K562 (cell line): ENCODE data around the gene ANAPC10. TPM values are rescaled to one million over a fixed set of nuclear protein-coding genes. Genes with fewer than 3 reads are reported as not detected.
A peak's percentile ranks its signal among the peaks of the same experiment; 100 is the strongest.

Experiments used
- CTBP1 ChIP-seq: fragments of 450-650 bp; IDR thresholded peaks from 2 replicates; pipeline ENCODE4 v1.6.1; 2016; ENCODE audit warnings: borderline replicate concordance
- FOXK1 ChIP-seq: sonication (generic); formaldehyde crosslinking; IDR thresholded peaks from 2 replicates; pipeline ENCODE4 v1.8.0; 2022; ENCODE audit warnings: missing genetic modification reagents, mild to moderate bottlenecking, borderline replicate concordance
- FOXP4 ChIP-seq: sonication (generic); formaldehyde crosslinking; IDR thresholded peaks from 2 replicates; pipeline ENCODE4 v1.8.0; 2022; ENCODE audit warnings: mild to moderate bottlenecking, missing genetic modification reagents, borderline replicate concordance
- KAT7 ChIP-seq: sonication (generic); formaldehyde crosslinking; IDR thresholded peaks from 2 replicates; pipeline ENCODE4 v1.8.0; 2022; ENCODE audit warnings: missing genetic modification reagents, mild to moderate bottlenecking, borderline replicate concordance
- KDM4B ChIP-seq, 2 experiments: fragments of 450-650 bp in 1 of 2; sonication (generic) in 1 of 2; IDR thresholded peaks; 2 replicates each; pipeline ENCODE4 v1.6.1; 2016 to 2017; ENCODE audit warnings: borderline replicate concordance in 2 of 2, antibody characterized with exemption in 1 of 2, low read depth in 1 of 2, mild to moderate bottlenecking in 1 of 2
- NRF1 ChIP-seq, 2 experiments: fragments of 450-650 bp; IDR thresholded peaks in 1 of 2; conservative IDR thresholded peaks in 1 of 2; 2 replicates each; pipeline ENCODE4 v1.6.1; 2014; ENCODE audit warnings: mild to moderate bottlenecking in 2 of 2
- POLR2B ChIP-seq: fragments of 450-650 bp; IDR thresholded peaks from 2 replicates; pipeline ENCODE4 v1.6.1; 2018; ENCODE audit warnings: low read depth; ENCODE audit not compliant: partially characterized antibody
- RBM39 ChIP-seq: fragments of 200-400 bp; formaldehyde crosslinking; optimal IDR thresholded peaks from 2 replicates; pipeline ENCODE3; 2018; ENCODE audit warnings: low read depth, low read length
- SOX6 ChIP-seq: fragments of 450-650 bp; IDR thresholded peaks from 2 replicates; pipeline ENCODE4 v1.6.1; 2014; ENCODE audit warnings: mild to moderate bottlenecking
- TCF15 ChIP-seq: fragments of 250-450 bp; sonication (Bioruptor Pico); IDR thresholded peaks from 2 replicates; pipeline ENCODE4 v1.8.0; 2022; ENCODE audit warnings: moderate library complexity, mild to moderate bottlenecking, inconsistent platforms
- TCF7L2 ChIP-seq: fragments of 150-350 bp; IDR thresholded peaks from 2 replicates; pipeline ENCODE4 v1.6.1; 2016; ENCODE audit warnings: low read depth, mild to moderate bottlenecking, low read length, moderate library complexity
- TRIM25 ChIP-seq: fragments of 450-650 bp; IDR thresholded peaks from 2 replicates; pipeline ENCODE4 v1.7.0; 2016; ENCODE audit warnings: borderline replicate concordance
- ZNF512 ChIP-seq: IDR thresholded peaks from 2 replicates; pipeline ENCODE4 v1.6.1; 2016; ENCODE audit warnings: missing genetic modification characterization, missing compliant biosample characterization
- polyA plus RNA-seq, 8 experiments: library from polyadenylated mRNA; depleted of rRNA in 4 of 8; stranded (reverse) in 5 of 8; unstranded in 3 of 8; fragments of >200 nt; fragmentation: Nextera tagmentation in 2 of 8; fragmentation: Illumina TruSeq in 1 of 8; extraction: Ambion mirVana in 2 of 8; extraction: Trizol in 1 of 8; gene quantifications; 2 replicates each; pipeline versions ENCODE4 v1.2.1 to v1.2.3, GENCODE V29; 2011 to 2014; ENCODE audit warnings: inconsistent platforms in 1 of 8, missing spikeins in 1 of 8
- total RNA-seq, 7 experiments: library from RNA; depleted of rRNA in 6 of 7; stranded (reverse); fragments of >200 nt in 6 of 7; fragmentation: Illumina TruSeq in 2 of 7; extraction: Trizol in 2 of 7; gene quantifications; 2 replicates each; pipeline versions ENCODE4 v1.2.1 to v1.2.3, GENCODE V29; 2011 to 2021; ENCODE audit warnings: low replicate concordance in 1 of 7

The ANAPC10 gene
- total and polyA plus RNA-seq, 9 of the 15 experiments (the other 6 are each of a cell fraction or from before 2014, with no cell fraction given): 31.0 to 96.2 (median 60.3) TPM

GRCh38 chr4:145097821-145098674, at the start of gene ANAPC10, which contains the start of gene ABCE1 (continued):
- no peak for TF ChIP-seq TRIM25
- TF ChIP-seq FOXP4: no peak
- no peak for TF ChIP-seq FOXK1
- TF ChIP-seq TCF7L2: no peak
- no peak for TF ChIP-seq TCF15 (CRISPR knock-in tag)
- TF ChIP-seq KDM4B (IDR thresholded peaks at IDR 0.05; ENCODE audit: borderline replicate concordance in 2 of 2, low read depth in 1 of 2): no peak; a peak in 1 of 4 replicates
- TF ChIP-seq RBM39: no peak
- TF ChIP-seq CTBP1: peak; percentile 66; the same call in 1 of the 2 replicates
- TF ChIP-seq KAT7: no peak
- TF ChIP-seq ZNF512 (tag): no peak
- peak; percentile 83 for TF ChIP-seq POLR2B
- TF ChIP-seq NRF1 (conservative IDR thresholded peaks at IDR 0.05 in 1 of 2, IDR thresholded peaks at IDR 0.05 in 1 of 2): peak; percentile 91 to 93
- TF ChIP-seq SOX6: 0 out of 2 replicates have a peak, but pooled peaks have one; percentile 45
